Measurements from ENCODE around the gene ZNF688.
"Not testable (repeated sequence)": the region's sequence is repeated elsewhere in the genome, so short reads cannot be mapped to it uniquely, and the experiment has no call there.

Gene ZNF688

DNA sequence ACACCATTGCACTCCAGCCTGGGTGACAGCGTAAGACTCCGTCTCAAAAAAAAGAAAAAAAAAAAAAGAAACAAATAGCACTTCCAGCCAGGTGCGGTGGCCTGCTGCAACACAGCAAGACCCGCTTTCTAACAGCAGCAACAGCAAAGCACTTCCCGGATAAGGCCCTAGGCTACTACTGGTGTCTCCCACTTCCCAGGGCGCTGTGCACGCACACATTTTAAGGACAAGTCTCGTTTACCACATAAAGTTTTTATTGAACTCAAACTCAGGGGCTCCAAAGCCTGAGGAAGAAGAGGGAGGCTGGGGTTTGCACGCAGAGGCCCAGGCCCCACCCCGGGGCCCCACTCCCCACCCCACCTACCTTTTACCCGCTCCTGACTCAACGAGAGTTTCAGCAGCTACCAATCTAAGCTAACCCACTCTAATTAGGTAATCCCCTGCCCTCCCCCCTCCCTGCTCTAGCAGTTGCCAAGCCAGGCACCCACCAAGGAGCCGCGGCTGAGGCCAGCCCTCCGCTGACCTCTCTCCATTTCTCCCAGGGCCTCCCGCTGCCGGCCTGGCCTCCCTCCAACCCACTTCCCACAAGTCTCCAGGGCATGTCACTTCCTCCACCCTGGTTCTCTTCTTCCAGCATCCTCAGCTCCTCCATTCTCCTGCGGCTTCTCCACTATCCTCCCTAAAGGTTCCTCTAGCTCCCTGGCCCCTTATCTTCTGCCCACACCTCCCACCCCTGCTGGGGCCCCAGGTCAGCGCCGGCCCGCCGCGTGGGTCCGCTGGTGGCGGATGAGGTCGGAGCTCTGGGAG is 47.5 kb downstream of the ZNF688 start:
- TF ChIP-seq, protein P1, sequence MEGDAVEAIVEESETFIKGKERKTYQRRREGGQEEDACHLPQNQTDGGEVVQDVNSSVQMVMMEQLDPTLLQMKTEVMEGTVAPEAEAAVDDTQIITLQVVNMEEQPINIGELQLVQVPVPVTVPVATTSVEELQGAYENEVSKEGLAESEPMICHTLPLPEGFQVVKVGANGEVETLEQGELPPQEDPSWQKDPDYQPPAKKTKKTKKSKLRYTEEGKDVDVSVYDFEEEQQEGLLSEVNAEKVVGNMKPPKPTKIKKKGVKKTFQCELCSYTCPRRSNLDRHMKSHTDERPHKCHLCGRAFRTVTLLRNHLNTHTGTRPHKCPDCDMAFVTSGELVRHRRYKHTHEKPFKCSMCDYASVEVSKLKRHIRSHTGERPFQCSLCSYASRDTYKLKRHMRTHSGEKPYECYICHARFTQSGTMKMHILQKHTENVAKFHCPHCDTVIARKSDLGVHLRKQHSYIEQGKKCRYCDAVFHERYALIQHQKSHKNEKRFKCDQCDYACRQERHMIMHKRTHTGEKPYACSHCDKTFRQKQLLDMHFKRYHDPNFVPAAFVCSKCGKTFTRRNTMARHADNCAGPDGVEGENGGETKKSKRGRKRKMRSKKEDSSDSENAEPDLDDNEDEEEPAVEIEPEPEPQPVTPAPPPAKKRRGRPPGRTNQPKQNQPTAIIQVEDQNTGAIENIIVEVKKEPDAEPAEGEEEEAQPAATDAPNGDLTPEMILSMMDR (conservative IDR thresholded peaks at IDR 0.05; ENCODE audit: low read length), result no peak
- no peak for DNase-seq (ENCODE audit: low read depth)
- H3K4me3 ChIP-seq (ENCODE audit: low read length), result no peak overlapping the region

DNA sequence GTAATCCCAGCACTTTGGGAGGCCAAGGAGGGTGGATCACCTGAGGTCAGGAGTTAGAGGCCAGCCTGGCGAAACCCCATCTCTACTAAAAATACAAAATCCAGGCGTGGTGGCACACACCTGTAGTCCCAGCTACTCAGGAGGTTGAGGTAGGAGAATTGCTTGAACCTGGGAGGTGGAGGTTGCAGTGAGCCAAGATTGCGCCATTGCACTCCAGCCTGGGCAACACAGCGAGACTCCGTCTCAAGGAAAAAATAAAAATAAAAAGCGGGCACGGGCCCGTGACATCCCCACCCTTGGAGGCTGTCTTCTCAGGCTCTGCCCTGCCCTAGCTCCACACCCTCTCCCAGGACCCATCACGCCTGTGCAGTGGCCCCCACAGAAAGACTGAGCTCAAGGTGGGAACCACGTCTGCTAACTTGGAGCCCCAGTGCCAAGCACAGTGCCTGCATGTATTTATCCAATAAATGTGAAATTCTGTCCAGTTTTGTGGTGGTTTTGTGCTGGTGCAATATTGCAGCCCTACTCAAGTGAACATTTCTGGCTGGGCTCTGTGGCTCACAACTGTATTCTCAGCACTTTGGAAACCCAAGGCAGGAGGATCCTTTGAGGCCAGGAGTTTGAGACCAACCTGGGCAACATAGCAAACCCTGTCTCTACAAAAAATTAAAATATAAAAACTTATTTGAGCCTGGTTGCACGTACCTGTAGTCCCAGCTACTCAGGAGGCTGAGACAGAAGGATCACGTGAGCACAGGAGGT is 48.6 kb downstream of the ZNF688 start:
- DNase-seq (ENCODE audit: low read depth); H3K4me3 ChIP-seq (ENCODE audit: low read length): not testable (repeated sequence)

DNA sequence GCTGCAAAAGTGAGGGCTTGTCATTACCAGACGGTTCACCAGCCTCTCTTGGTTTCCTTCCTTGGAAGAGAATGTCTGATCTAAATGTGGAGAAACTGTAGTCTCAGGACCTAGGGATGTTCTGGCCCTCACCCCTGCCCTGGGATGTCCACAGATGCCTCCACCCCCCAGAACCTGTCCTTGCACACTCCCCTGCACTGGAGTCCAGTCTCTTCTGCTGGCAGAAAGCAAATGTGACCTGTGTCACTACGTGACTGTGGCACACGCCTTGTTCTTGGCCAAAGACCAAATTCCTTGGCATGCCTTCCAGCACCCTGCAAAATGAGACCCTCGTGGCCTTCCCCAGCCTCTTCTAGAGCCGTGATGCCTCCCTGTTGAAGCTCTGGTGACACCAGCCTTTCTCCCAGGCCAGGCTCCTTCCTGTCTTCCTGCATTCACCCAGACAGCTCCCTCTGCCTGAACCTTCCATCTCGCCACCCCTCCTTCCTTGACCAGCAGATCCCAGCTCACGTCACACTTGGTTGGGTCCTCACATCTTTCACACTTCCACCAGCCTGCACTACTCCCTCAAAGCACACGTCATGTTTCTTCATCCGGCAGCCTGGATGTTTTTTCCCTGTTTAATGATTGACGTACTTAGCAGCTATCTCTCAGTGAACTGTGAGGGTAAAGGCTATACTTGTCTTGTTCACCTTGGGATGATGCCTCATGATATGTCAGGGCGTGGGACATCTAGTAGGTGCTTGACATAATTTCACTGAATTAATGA is 49.5 kb downstream of the ZNF688 start:
- DNase-seq (ENCODE audit: low read depth), result no peak
- TF ChIP-seq, protein P1 (conservative IDR thresholded peaks at IDR 0.05; ENCODE audit: low read length), result no peak
- no peak overlapping the region for H3K4me3 ChIP-seq (ENCODE audit: low read length)

DNA sequence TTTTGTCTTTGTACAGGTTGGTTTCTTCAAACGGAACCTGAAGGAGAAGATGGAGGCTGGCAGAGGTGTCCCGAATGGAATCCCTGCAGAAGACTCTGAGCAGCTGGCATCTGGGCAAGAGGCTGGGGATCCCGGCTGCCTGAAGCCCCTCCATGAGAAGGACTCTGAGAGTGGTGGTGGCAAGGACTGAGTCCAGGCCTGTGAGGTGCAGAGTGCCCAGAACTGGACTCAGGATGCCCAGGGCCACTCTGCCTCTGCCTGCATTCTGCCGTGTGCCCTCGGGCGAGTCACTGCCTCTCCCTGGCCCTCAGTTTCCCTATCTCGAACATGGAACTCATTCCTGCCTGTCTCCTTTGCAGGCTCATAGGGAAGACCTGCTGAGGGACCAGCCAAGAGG is 50.0 kb downstream of the ZNF688 start:
- no peak for DNase-seq (ENCODE audit: low read depth)
- H3K4me3 ChIP-seq (ENCODE audit: low read length), result no peak overlapping the region
- TF ChIP-seq, protein P1 (conservative IDR thresholded peaks at IDR 0.05; ENCODE audit: low read length), result no peak
